Stimulated activated CD8-positive, alpha-beta memory T cell treated with anti-CD3 and anti-CD28 coated beads, Interleukin-12 subunit alpha, Interleukin-12 subunit beta, amount 100 ng/mL, for 4 hours (primary cell): ENCODE results near the gene KLRG1.
A peak's percentile ranks its signal among the peaks of the same experiment; 100 is the strongest.

Experiments used
- DNase-seq: peaks from one replicate; pipeline ENCODE4 v3.0.0-alpha.2; 2020; ENCODE audit warnings: low read depth

Gene KLRG1

GRCh38 chr12:8989413-8989812 is at the start of gene KLRG1:
Gene KLRG1 (plus strand): TSS chr12:8989546. CDS start chr12:8989636, 90 bp downstream.
- DNase-seq: no peak

- no peak for DNase-seq
These were observed 47.5 kb upstream of the KLRG1 start for GRCh38 chr12:8941691-8942478.

GRCh38 chr12:8943565-8944186 is 45.7 kb upstream of the KLRG1 start:
- no peak for DNase-seq

- DNase-seq: no peak
These were observed 42.6 kb upstream of the KLRG1 start for GRCh38 chr12:8946733-8947132.

GRCh38 chr12:8947737-8948136 is 41.6 kb upstream of the KLRG1 start:
- DNase-seq: no peak

GRCh38 chr12:8948701-8949341 is 40.5 kb upstream of the KLRG1 start:
- no peak for DNase-seq

GRCh38 chr12:8949342-8950220 is 39.8 kb upstream of the KLRG1 start, which contains the start of gene M6PR:
Gene M6PR (minus strand): TSS chr12:8949645. CDS start chr12:8946404, 3,241 bp downstream.
- peak; percentile 86 for DNase-seq

- no peak for DNase-seq
These were observed 39.2 kb upstream of the KLRG1 start for GRCh38 chr12:8950221-8950527.

- DNase-seq: no peak
These were observed 38.5 kb upstream of the KLRG1 start for GRCh38 chr12:8950702-8951478.

GRCh38 chr12:8951744-8952143 is 37.6 kb upstream of the KLRG1 start:
- DNase-seq: no peak

- DNase-seq: no peak
These were observed 35.5 kb upstream of the KLRG1 start for GRCh38 chr12:8953773-8954402.

GRCh38 chr12:8956073-8956472 is 33.3 kb upstream of the KLRG1 start:
- no peak for DNase-seq

- DNase-seq: no peak
These were observed 32.6 kb upstream of the KLRG1 start for GRCh38 chr12:8956772-8957171.

- no peak for DNase-seq
These were observed 31.8 kb upstream of the KLRG1 start for GRCh38 chr12:8957561-8957960.

- DNase-seq: no peak
These were observed 31.3 kb upstream of the KLRG1 start for GRCh38 chr12:8958066-8958465.

GRCh38 chr12:8960176-8960575 is 29.2 kb upstream of the KLRG1 start:
- DNase-seq: no peak

- no peak for DNase-seq
These were observed 20.6 kb upstream of the KLRG1 start for GRCh38 chr12:8968761-8969160.

GRCh38 chr12:8969861-8970411 is 19.4 kb upstream of the KLRG1 start:
- no peak for DNase-seq

- no peak for DNase-seq
These were observed 18.9 kb upstream of the KLRG1 start for GRCh38 chr12:8970432-8970831.

- DNase-seq: no peak
These were observed 9.2 kb upstream of the KLRG1 start for GRCh38 chr12:8980137-8980536.
